Smooth muscle cell (in vitro differentiated cells): ENCODE measurements around the gene PLCL2. TPM values are rescaled to one million over a fixed set of nuclear protein-coding genes. Genes with fewer than 3 reads are reported as not detected.

ENCODE experiments used
- DNase-seq: peaks from one replicate; lab custom pipeline; 2025; ENCODE audit not compliant: unreplicated experiment; lab: John Stamatoyannopoulos, UW
- H2AFZ ChIP-seq: fragments of 200-600 bp; sonication (generic); 2 replicates; pipeline ENCODE4 v1.6.0; 2016; ENCODE audit warnings: antibody characterized with exemption, low read depth, mild to moderate bottlenecking
- H3F3A ChIP-seq: fragments of 200-600 bp; sonication (generic); 2 replicates; pipeline ENCODE4 v1.6.0; 2017; ENCODE audit warnings: antibody characterized with exemption, low read depth
- H3K27ac ChIP-seq: fragments of 200-600 bp; sonication (generic); 2 replicates; pipeline ENCODE4 v1.5.1; 2016; ENCODE audit warnings: low read depth, mild to moderate bottlenecking
- H3K27me3 ChIP-seq: fragments of 200-600 bp; sonication (generic); 2 replicates; pipeline ENCODE4 v1.6.1; 2016; ENCODE audit warnings: low read depth, mild to moderate bottlenecking
- H3K36me3 ChIP-seq: fragments of 200-600 bp; sonication (generic); 2 replicates; pipeline ENCODE4 v1.5.1; 2016; ENCODE audit warnings: low read depth
- H3K4me1 ChIP-seq: fragments of 200-600 bp; sonication (generic); 2 replicates; pipeline ENCODE4 v1.5.1; 2016; ENCODE audit warnings: low read depth
- H3K4me2 ChIP-seq: fragments of 200-600 bp; sonication (generic); 2 replicates; pipeline ENCODE4 v1.6.0; 2016; ENCODE audit warnings: mild to moderate bottlenecking
- H3K4me3 ChIP-seq: fragments of 200-600 bp; sonication (generic); 2 replicates; pipeline ENCODE4 v1.5.1; 2016; ENCODE audit warnings: mild to moderate bottlenecking
- H3K79me2 ChIP-seq: fragments of 200-600 bp; sonication (generic); 2 replicates; pipeline ENCODE4 v1.6.0; 2016; ENCODE audit warnings: low read depth, mild to moderate bottlenecking
- H3K9ac ChIP-seq: fragments of 200-600 bp; sonication (generic); 2 replicates; pipeline ENCODE4 v1.6.0; 2016; ENCODE audit warnings: low read depth
- H3K9me3 ChIP-seq: fragments of 200-600 bp; sonication (generic); replicated peaks from 2 replicates; pipeline ENCODE4 v1.5.1; 2016; ENCODE audit warnings: low read depth
- H4K20me1 ChIP-seq: fragments of 200-600 bp; sonication (generic); 2 replicates; pipeline ENCODE4 v1.6.0; 2016; ENCODE audit warnings: low read depth
- WGBS: methylation state at CpG from one replicate; pipeline ENCODE4 v1.1.7; 2016; ENCODE audit warnings: low lambda C conversion rate; 5-methylcytosine and 5-hydroxymethylcytosine counted together
- polyA plus RNA-seq: library from polyadenylated mRNA; unstranded; fragments of >200 nt; fragmentation: Nextera tagmentation; extraction: Ambion mirVana; gene quantifications from 2 replicates; pipeline ENCODE4 v1.2.1, GENCODE V29; 2016
- total RNA-seq: library from RNA; depleted of rRNA; stranded (reverse); fragments of >200 nt; gene quantifications from 2 replicates; pipeline ENCODE4 v1.2.3, GENCODE V29; 2014
- TF ChIP-seq, protein P1 (sequence below): fragments of 200-600 bp; sonication (generic); IDR thresholded peaks from 2 replicates; pipeline ENCODE4 v1.5.1; 2017; ENCODE audit warnings: borderline replicate concordance, mild to moderate bottlenecking, antibody characterized with exemption; ENCODE audit not compliant: insufficient read depth, poor library complexity, severe bottlenecking

The PLCL2 gene
- total and polyA plus RNA-seq, 2 experiments from 2014 or later: 2.1 to 5.0 TPM

DNA sequence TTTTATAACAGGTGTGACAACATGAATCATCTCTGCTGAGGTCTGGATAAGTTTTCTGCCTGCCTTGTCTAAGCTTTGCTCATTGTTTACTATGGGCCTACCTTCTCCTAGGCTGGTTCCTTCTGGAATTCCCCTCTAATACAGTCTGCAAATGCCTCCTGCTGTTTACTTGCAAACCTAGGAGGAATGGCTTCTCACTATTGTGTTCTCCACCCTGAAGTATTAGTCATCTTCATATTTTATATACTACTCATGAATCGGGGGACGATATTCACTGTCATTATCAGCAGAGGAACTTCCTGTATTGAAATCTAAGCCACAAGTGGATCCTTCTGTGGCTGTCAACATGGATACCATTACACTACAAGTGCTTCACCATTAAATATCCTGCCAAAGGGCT is 154.8 kb downstream of the PLCL2 start:
- H3K9me3 ChIP-seq: no peaks in the 10 kb centered on the region
- H3K27me3 ChIP-seq: no peaks in the 10 kb centered on the region
- WGBS: 49% methylated on average over 2 of the region's 2 CpGs
- DNase-seq: no peak
- no peak overlapping the region for H3K27ac ChIP-seq
- no peaks in the 10 kb centered on the region for H3F3A ChIP-seq
- no peaks in the 10 kb centered on the region for H3K36me3 ChIP-seq
- no peaks in the 10 kb centered on the region for H3K79me2 ChIP-seq
- no peaks in the 10 kb centered on the region for H4K20me1 ChIP-seq
- no peak overlapping the region for H2AFZ ChIP-seq
- no peak overlapping the region for H3K9ac ChIP-seq
- TF ChIP-seq, protein P1, sequence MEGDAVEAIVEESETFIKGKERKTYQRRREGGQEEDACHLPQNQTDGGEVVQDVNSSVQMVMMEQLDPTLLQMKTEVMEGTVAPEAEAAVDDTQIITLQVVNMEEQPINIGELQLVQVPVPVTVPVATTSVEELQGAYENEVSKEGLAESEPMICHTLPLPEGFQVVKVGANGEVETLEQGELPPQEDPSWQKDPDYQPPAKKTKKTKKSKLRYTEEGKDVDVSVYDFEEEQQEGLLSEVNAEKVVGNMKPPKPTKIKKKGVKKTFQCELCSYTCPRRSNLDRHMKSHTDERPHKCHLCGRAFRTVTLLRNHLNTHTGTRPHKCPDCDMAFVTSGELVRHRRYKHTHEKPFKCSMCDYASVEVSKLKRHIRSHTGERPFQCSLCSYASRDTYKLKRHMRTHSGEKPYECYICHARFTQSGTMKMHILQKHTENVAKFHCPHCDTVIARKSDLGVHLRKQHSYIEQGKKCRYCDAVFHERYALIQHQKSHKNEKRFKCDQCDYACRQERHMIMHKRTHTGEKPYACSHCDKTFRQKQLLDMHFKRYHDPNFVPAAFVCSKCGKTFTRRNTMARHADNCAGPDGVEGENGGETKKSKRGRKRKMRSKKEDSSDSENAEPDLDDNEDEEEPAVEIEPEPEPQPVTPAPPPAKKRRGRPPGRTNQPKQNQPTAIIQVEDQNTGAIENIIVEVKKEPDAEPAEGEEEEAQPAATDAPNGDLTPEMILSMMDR: no peak
- H3K4me3 ChIP-seq: no peak overlapping the region
- no peak overlapping the region for H3K4me2 ChIP-seq
- H3K4me1 ChIP-seq: peaks cover 8% of the 10 kb centered on the region

DNA sequence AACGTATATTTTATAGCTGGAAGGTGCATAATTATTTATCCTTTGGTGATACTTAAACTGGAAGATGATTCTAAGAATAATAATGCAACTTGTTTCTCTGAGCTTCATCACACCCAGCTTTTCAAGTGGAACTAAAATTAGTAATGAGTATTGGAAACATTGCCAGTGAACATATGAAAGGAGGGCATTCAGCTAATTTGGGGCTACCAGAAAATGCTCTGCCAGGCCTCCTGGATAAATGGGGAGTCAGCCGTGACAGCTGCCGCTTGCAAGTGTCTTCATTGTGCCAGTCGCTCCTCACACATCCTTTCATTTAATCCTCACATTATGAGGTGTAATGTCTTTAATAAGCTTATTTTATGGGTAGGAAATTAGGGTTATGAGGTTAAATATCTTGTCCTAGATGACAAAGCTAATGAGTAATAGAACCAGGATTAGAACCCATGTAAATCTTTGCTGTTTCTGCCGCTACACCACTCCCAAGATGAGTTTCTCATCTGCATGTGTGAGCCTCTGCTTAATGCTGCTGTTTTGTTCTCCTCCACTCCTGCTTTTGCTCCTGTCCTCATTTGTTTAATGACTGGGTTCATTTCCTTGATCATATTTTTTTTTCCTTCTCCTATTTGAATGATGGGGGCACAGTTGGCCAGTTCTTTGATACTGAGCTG is 155.7 kb downstream of the PLCL2 start:
- Histone ChIP-seq H3K9ac (no peak overlapping the region), H3K9me3 (no peaks in the 10 kb centered on the region), H3K36me3 (no peaks in the 10 kb centered on the region), H3K79me2 (no peaks in the 10 kb centered on the region), H2AFZ (no peak overlapping the region), H3K27me3 (no peaks in the 10 kb centered on the region), H3K4me3 (no peak overlapping the region), H3K27ac (no peak overlapping the region), H3F3A (no peaks in the 10 kb centered on the region), H3K4me1 (peaks cover 10% of the 10 kb centered on the region), H4K20me1 (no peaks in the 10 kb centered on the region), H3K4me2 (no peak overlapping the region)
- TF ChIP-seq, protein P1: no peak
- no peak for DNase-seq
- 91% methylated on average over 5 of the region's 5 CpGs for WGBS

DNA sequence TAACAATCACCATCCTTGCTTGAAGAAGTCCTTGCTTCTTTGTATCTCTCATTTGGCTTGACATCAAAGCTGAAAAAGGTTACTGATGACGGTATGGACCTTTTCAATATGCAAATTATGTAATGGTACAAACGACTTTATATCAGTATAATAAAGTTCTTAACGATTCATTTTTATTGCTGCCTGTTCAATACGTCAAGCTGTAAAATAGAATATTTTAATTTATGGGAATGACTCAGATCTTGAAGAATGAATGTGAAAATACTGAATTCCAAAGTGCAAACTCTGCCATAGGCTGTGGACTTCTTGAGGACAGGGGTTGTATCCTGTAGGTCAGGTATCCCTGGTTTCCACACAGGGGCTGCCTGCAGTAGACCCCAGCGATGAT is 156.2 kb downstream of the PLCL2 start:
- DNase-seq: no peak
- no peak overlapping the region for H3K27ac ChIP-seq
- H3K4me2 ChIP-seq: no peak overlapping the region

More for the DNA sequence above, 156.2 kb downstream of the PLCL2 start:
- H2AFZ ChIP-seq: no peak overlapping the region
- TF ChIP-seq, protein P1: no peak
- H3F3A ChIP-seq: no peaks in the 10 kb centered on the region
- H3K9me3 ChIP-seq: no peaks in the 10 kb centered on the region
- H3K4me3 ChIP-seq: no peak overlapping the region
- H3K79me2 ChIP-seq: no peaks in the 10 kb centered on the region
- no peaks in the 10 kb centered on the region for H3K36me3 ChIP-seq
- peaks cover 10% of the 10 kb centered on the region for H3K4me1 ChIP-seq
- H4K20me1 ChIP-seq: no peaks in the 10 kb centered on the region
- WGBS: 82% methylated on average over 5 of the region's 5 CpGs
- no peak overlapping the region for H3K9ac ChIP-seq
- no peaks in the 10 kb centered on the region for H3K27me3 ChIP-seq
